Measurements from ENCODE around the gene USP25.
A peak's percentile ranks its signal among the peaks of the same experiment; 100 is the strongest.

The USP25 gene

GRCh38 chr21:15852146-15852545, 122.4 kb downstream of the USP25 start:
- Histone ChIP-seq H3K9ac (no peak overlapping the region), H3K27me3 (no peaks in the 10 kb centered on the region), H3K4me3 (no peak overlapping the region), H3K9me3 (replicated peaks in 1 of 11) (peaks cover 0 to 16% (median 9%) of the 10 kb centered on the region in 11 experiments; a peak in 11 of 22 replicates), H4K20me1 (peaks cover 0 to 3% (median 0%) of the 10 kb centered on the region in 11 experiments; a peak in 1 of 22 replicates), H3K4me2 (no peak overlapping the region), H3K36me3 (peaks cover 31 to 90% (median 58%) of the 10 kb centered on the region in 11 experiments), H3K4me1 (no peaks in the 10 kb centered on the region), H3K27ac (no peak overlapping the region)
- no peak for TF ChIP-seq Cebpa-rat (IDR thresholded peaks at IDR 0.05)

- Histone ChIP-seq H3K27ac (no peak overlapping the region), H3K4me3 (no peak overlapping the region), H3K9me3 (replicated peaks in 1 of 11) (peaks cover 0 to 16% (median 9%) of the 10 kb centered on the region in 11 experiments; a peak in 11 of 22 replicates), H3K4me2 (no peak overlapping the region), H3K36me3 (peaks cover 27 to 80% (median 50%) of the 10 kb centered on the region in 11 experiments), H3K27me3 (no peaks in the 10 kb centered on the region), H3K4me1 (peaks cover 0 to 5% (median 0%) of the 10 kb centered on the region in 10 experiments; a peak in 2 of 20 replicates), H4K20me1 (no peaks in the 10 kb centered on the region; a peak in 1 of 22 replicates), H3K9ac (no peak overlapping the region)
- TF ChIP-seq Cebpa-rat (IDR thresholded peaks at IDR 0.05) = no peak
Observed at GRCh38 chr21:15853126-15853525, 123.3 kb downstream of the USP25 start.

GRCh38 chr21:15856813-15857212, 127.0 kb downstream of the USP25 start:
- Histone ChIP-seq H4K20me1 (no peaks in the 10 kb centered on the region), H3K9me3 (replicated peaks in 1 of 11) (peaks cover 0 to 16% (median 11%) of the 10 kb centered on the region in 11 experiments; a peak in 11 of 22 replicates), H3K36me3 (peaks cover 24 to 62% (median 40%) of the 10 kb centered on the region in 11 experiments), H3K27ac (no peak overlapping the region), H3K4me3 (no peak overlapping the region), H3K4me1 (peaks cover 0 to 6% (median 0%) of the 10 kb centered on the region in 10 experiments; a peak in 2 of 20 replicates), H3K27me3 (no peaks in the 10 kb centered on the region), H3K9ac (no peak overlapping the region), H3K4me2 (no peak overlapping the region)
- TF ChIP-seq Cebpa-rat (IDR thresholded peaks at IDR 0.05) = no peak

GRCh38 chr21:15857740-15858139, 128.0 kb downstream of the USP25 start:
- Histone ChIP-seq H3K4me1 (peaks cover 0 to 6% (median 0%) of the 10 kb centered on the region in 10 experiments; a peak in 2 of 20 replicates), H3K9me3 (replicated peaks in 1 of 11) (peaks cover 0 to 16% (median 11%) of the 10 kb centered on the region in 11 experiments; a peak in 11 of 22 replicates), H4K20me1 (no peaks in the 10 kb centered on the region), H3K27ac (no peak overlapping the region; a peak in 1 of 22 replicates), H3K4me2 (no peak overlapping the region), H3K36me3 (peaks cover 22 to 59% (median 35%) of the 10 kb centered on the region in 11 experiments; a peak in 21 of 22 replicates), H3K27me3 (no peaks in the 10 kb centered on the region), H3K9ac (no peak overlapping the region), H3K4me3 (no peak overlapping the region)
- TF ChIP-seq Cebpa-rat (IDR thresholded peaks at IDR 0.05) = no peak

- Histone ChIP-seq H3K36me3 (peaks cover 12 to 55% (median 30%) of the 10 kb centered on the region in 11 experiments; a peak in 20 of 22 replicates), H3K4me3 (no peak overlapping the region), H3K4me2 (no peak overlapping the region), H3K9ac (no peak overlapping the region), H3K27ac (no peak overlapping the region), H4K20me1 (no peaks in the 10 kb centered on the region), H3K4me1 (peaks cover 0 to 6% (median 0%) of the 10 kb centered on the region in 10 experiments; a peak in 2 of 20 replicates), H3K27me3 (no peaks in the 10 kb centered on the region), H3K9me3 (replicated peaks in 1 of 11) (peaks cover 0 to 9% (median under 1%) of the 10 kb centered on the region in 11 experiments; a peak in 4 of 22 replicates)
- no peak for TF ChIP-seq Cebpa-rat (IDR thresholded peaks at IDR 0.05)
Observed at GRCh38 chr21:15860541-15860940, 130.8 kb downstream of the USP25 start.

- Histone ChIP-seq H3K9me3 (replicated peaks in 1 of 11) (peaks cover 0 to 16% (median 10%) of the 10 kb centered on the region in 11 experiments; a peak in 15 of 22 replicates), H3K4me2 (no peak overlapping the region), H3K9ac (no peak overlapping the region)
Observed at GRCh38 chr21:15868940-15869339, 139.2 kb downstream of the USP25 start.

GRCh38 chr21:15870819-15871218, 141.0 kb downstream of the USP25 start:
- H3K4me2 ChIP-seq = peak overlapping the region in 10 of 11 experiments; percentile 14 to 73 (median 60); a peak in 16 of 22 replicates
- H3K9ac ChIP-seq = peak overlapping the region in 2 of 11 experiments; percentile 34 to 43; a peak in 2 of 22 replicates
- peak overlapping the region in 3 of 10 experiments; percentile 14 to 26 (median 15); a peak in 4 of 20 replicates for H3K4me3 ChIP-seq
- H3K4me1 ChIP-seq = peaks cover 3 to 46% (median 14%) of the 10 kb centered on the region in 10 experiments; a peak in 17 of 20 replicates
- H3K36me3 ChIP-seq = peaks cover 45 to 93% (median 66%) of the 10 kb centered on the region in 11 experiments
- H3K27ac ChIP-seq = peak overlapping the region in 6 of 11 experiments; percentile 1 to 51 (median 36); a peak in 9 of 22 replicates
- no peaks in the 10 kb centered on the region for H3K27me3 ChIP-seq
- no peaks in the 10 kb centered on the region for H4K20me1 ChIP-seq
- TF ChIP-seq Cebpa-rat (IDR thresholded peaks at IDR 0.05) = no peak
- peaks cover 7 to 35% (median 28%) of the 10 kb centered on the region in 11 experiments; a peak in 20 of 22 replicates for H3K9me3 ChIP-seq (replicated peaks in 1 of 11)

More at GRCh38 chr21:15868940-15869339, 139.2 kb downstream of the USP25 start:
- Histone ChIP-seq H3K27me3 (no peaks in the 10 kb centered on the region), H3K27ac (no peak overlapping the region), H3K4me3 (no peak overlapping the region), H3K36me3 (peaks cover 35 to 92% (median 61%) of the 10 kb centered on the region in 11 experiments), H3K4me1 (peaks cover 0 to 33% (median 14%) of the 10 kb centered on the region in 10 experiments; a peak in 16 of 20 replicates), H4K20me1 (no peaks in the 10 kb centered on the region)
- no peak for TF ChIP-seq Cebpa-rat (IDR thresholded peaks at IDR 0.05)

- Histone ChIP-seq H3K27me3 (no peaks in the 10 kb centered on the region), H3K9ac (no peak overlapping the region), H4K20me1 (no peaks in the 10 kb centered on the region), H3K4me1 (peaks cover 6 to 55% (median 18%) of the 10 kb centered on the region in 10 experiments; a peak in 17 of 20 replicates), H3K9me3 (replicated peaks in 1 of 11) (peaks cover 7 to 47% (median 37%) of the 10 kb centered on the region in 11 experiments; a peak in 20 of 22 replicates), H3K36me3 (peaks cover 53 to 93% (median 68%) of the 10 kb centered on the region in 11 experiments), H3K4me3 (no peak overlapping the region), H3K4me2 (peak overlapping the region in 1 of 11 experiments; percentile 68; a peak in 5 of 22 replicates), H3K27ac (no peak overlapping the region)
- TF ChIP-seq Cebpa-rat (IDR thresholded peaks at IDR 0.05) = no peak
Observed at GRCh38 chr21:15872236-15872635, 142.5 kb downstream of the USP25 start.

GRCh38 chr21:15874615-15875014, 144.8 kb downstream of the USP25 start:
- H3K27me3 ChIP-seq = no peaks in the 10 kb centered on the region
- peaks cover 6 to 52% (median 18%) of the 10 kb centered on the region in 10 experiments; a peak in 17 of 20 replicates for H3K4me1 ChIP-seq
- H3K36me3 ChIP-seq = peaks cover 59 to 91% (median 67%) of the 10 kb centered on the region in 11 experiments
- peaks cover 7 to 58% (median 34%) of the 10 kb centered on the region in 11 experiments; a peak in 20 of 22 replicates for H3K9me3 ChIP-seq (replicated peaks in 1 of 11)
- H3K4me3 ChIP-seq = no peak overlapping the region; a peak in 1 of 20 replicates
- no peak overlapping the region for H3K27ac ChIP-seq
- no peak overlapping the region for H3K4me2 ChIP-seq
- H4K20me1 ChIP-seq = no peaks in the 10 kb centered on the region
- no peak for TF ChIP-seq Cebpa-rat (IDR thresholded peaks at IDR 0.05)
- H3K9ac ChIP-seq = no peak overlapping the region

Measured in BLaER1 treated with 17β-estradiol and CSF1 and Interleukin-3, amounts not matched to agents 10 nM and 100 nM (cell line).